K562 (cell line): Measurements from ENCODE around the gene FAM174B. TPM values are rescaled to one million over a fixed set of nuclear protein-coding genes. Genes with fewer than 3 reads are reported as not detected.

Experiments used
- ATAC-seq: fragments of 200-7000 bp; cut with Tn5 transposase; 3 replicates; pipeline ENCODE4 v1.9.1; 2020; ENCODE audit warnings: moderate library complexity
- BruUV-seq: library from RNA; stranded (reverse); fragments of 400-500 nt; replicated peaks from 2 replicates; lab custom pipeline; 2021; lab: Mats Ljungman, UMichigan
- CTCF ChIA-PET: fragments of 300-600 bp; formaldehyde crosslinking; extraction: SDS; loops from one replicate; lab custom pipeline; 2021; ENCODE audit warnings: low intra/inter-chr PET ratio; lab: Yijun Ruan, JAX
- POLR2A ChIA-PET: fragments of 300-600, 350-650 bp; sonication (Branson Sonifier 250); formaldehyde crosslinking; extraction: SDS; loops from one replicate; lab custom pipeline; 2021; ENCODE audit warnings: antibody characterized with exemption, inconsistent platforms; lab: Yijun Ruan, JAX
- DNase-seq, 4 experiments: peaks; one replicate each; pipeline versions ENCODE4 v3.0.0 to v3.0.0-alpha.2; 2011 to 2018; ENCODE audit warnings: low spot score in 3 of 4, mixed read lengths in 3 of 4; ENCODE audit errors: extremely low read depth in 1 of 4
- FAIRE-seq: peaks from 2 replicates; lab custom pipeline; 2011; peaks lifted over from hg19 to GRCh38; lab: Jason Lieb, UNC
- H2AFZ ChIP-seq: 2 replicates; pipeline ENCODE4 v1.6.0; 2011; ENCODE audit warnings: low read depth, low read length, control low read depth, inconsistent platforms
- H3K27ac ChIP-seq: fragments of 200-600 bp; 3 replicates; pipeline ENCODE4 v1.8.0; 2011; ENCODE audit warnings: low read depth, mild to moderate bottlenecking, control low read depth, inconsistent platforms, low read length, moderate library complexity, mixed read lengths; ENCODE audit errors: extremely low read depth
- H3K27me3 ChIP-seq, 2 experiments: fragments of 300-600 bp in 1 of 2; 2 replicates in 1 of 2; 3 replicates in 1 of 2; pipeline versions ENCODE4 v1.6.0 to v1.8.0; 2011; ENCODE audit warnings: inconsistent platforms in 2 of 2, low read length in 2 of 2, mild to moderate bottlenecking in 1 of 2, mixed read lengths in 1 of 2, moderate library complexity in 1 of 2; ENCODE audit not compliant: control insufficient read depth in 2 of 2, insufficient read depth in 2 of 2
- H3K36me3 ChIP-seq: fragments of 300-600 bp; 3 replicates; pipeline ENCODE4 v1.8.0; 2011; ENCODE audit warnings: mild to moderate bottlenecking, low read length, inconsistent platforms; ENCODE audit not compliant: control insufficient read depth, insufficient read depth
- H3K4me1 ChIP-seq, 2 experiments: fragments of 200-600 bp in 1 of 2; replicated peaks in 1 of 2; 2 replicates in 1 of 2; 3 replicates in 1 of 2; pipeline versions ENCODE4 v1.5.1 to v1.8.0; 2011; ENCODE audit warnings: inconsistent platforms in 2 of 2, low read length in 2 of 2, mild to moderate bottlenecking in 1 of 2, mixed read lengths in 1 of 2, moderate library complexity in 1 of 2; ENCODE audit not compliant: control insufficient read depth in 2 of 2, insufficient read depth in 2 of 2
- H3K4me2 ChIP-seq: 2 replicates; pipeline ENCODE4 v1.6.1; 2011; ENCODE audit warnings: low read length, control low read depth, inconsistent platforms, mixed read lengths; ENCODE audit not compliant: insufficient read depth
- H3K4me3 ChIP-seq: fragments of 200-600 bp; sonication (generic), shearing (Covaris generic); 2 replicates; pipeline ENCODE4 v1.5.1; 2016; ENCODE audit warnings: control low read depth, inconsistent platforms
- H3K79me2 ChIP-seq: fragments of 200-600 bp; 3 replicates; pipeline ENCODE4 v1.8.0; 2011; ENCODE audit warnings: low read length, inconsistent platforms; ENCODE audit not compliant: control insufficient read depth, insufficient read depth
- H3K9ac ChIP-seq, 2 experiments: 2 replicates each; pipeline versions ENCODE4 v1.6.0 to v1.6.1; 2011; ENCODE audit warnings: low read depth in 2 of 2, low read length in 2 of 2, control low read depth in 1 of 2, inconsistent platforms in 1 of 2, mild to moderate bottlenecking in 1 of 2, mixed read lengths in 1 of 2; ENCODE audit not compliant: insufficient read depth in 1 of 2
- H3K9me1 ChIP-seq: one replicate; pipeline ENCODE4 v1.6.0; 2011; ENCODE audit warnings: inconsistent platforms, mild to moderate bottlenecking, low read length, moderate library complexity; ENCODE audit not compliant: control insufficient read depth, insufficient read depth
- H3K9me3 ChIP-seq: replicated peaks from 2 replicates; pipeline ENCODE4 v1.5.1; 2011; ENCODE audit warnings: low read depth, low read length, inconsistent platforms; ENCODE audit not compliant: control insufficient read depth, insufficient read depth
- H4K20me1 ChIP-seq: replicated peaks from 2 replicates; pipeline ENCODE4 v1.6.1; 2011; ENCODE audit warnings: low read length, inconsistent platforms, mixed read lengths; ENCODE audit not compliant: control insufficient read depth, insufficient read depth
- ARID1B ChIP-seq: fragments of 450-650 bp; IDR thresholded peaks from 2 replicates; pipeline ENCODE4 v1.6.1; 2016; ENCODE audit warnings: antibody characterized with exemption, mild to moderate bottlenecking, inconsistent platforms
- CTBP1 ChIP-seq: fragments of 450-650 bp; IDR thresholded peaks from 2 replicates; pipeline ENCODE4 v1.6.1; 2016; ENCODE audit warnings: borderline replicate concordance
- JUND ChIP-seq, 2 experiments: IDR thresholded peaks; 2 replicates in 1 of 2; 3 replicates in 1 of 2; pipeline ENCODE4 v1.6.1; 2011; ENCODE audit warnings: borderline replicate concordance in 2 of 2, low read depth in 2 of 2, low read length in 2 of 2, improper control_type of control experiment in 1 of 2, missing biosample characterization in 1 of 2, missing genetic modification characterization in 1 of 2, missing genetic modification reagents in 1 of 2
- MAZ ChIP-seq, 2 experiments: fragments of 450-650 bp in 1 of 2; sonication (generic) in 1 of 2; formaldehyde crosslinking; IDR thresholded peaks in 1 of 2; conservative IDR thresholded peaks in 1 of 2; 2 replicates each; pipeline versions ENCODE4 v1.4.0 to v1.5.0; 2020; ENCODE audit warnings: mild to moderate bottlenecking in 1 of 2, missing genetic modification reagents in 1 of 2
- PHF8 ChIP-seq: fragments of 200-600 bp; sonication (generic); IDR thresholded peaks from 2 replicates; pipeline ENCODE4 v1.6.1; 2012; ENCODE audit warnings: mixed run types, mild to moderate bottlenecking, inconsistent platforms, low read length, moderate library complexity, borderline replicate concordance
- PML ChIP-seq: IDR thresholded peaks from 2 replicates; pipeline ENCODE4 v1.6.1; 2012; ENCODE audit warnings: low read length, inconsistent platforms
- POLR2AphosphoS2 ChIP-seq: IDR thresholded peaks from 2 replicates; pipeline ENCODE4 v1.6.1; 2012; ENCODE audit warnings: low read length, improper control_type of control experiment
- PREB ChIP-seq: sonication (generic); formaldehyde crosslinking; IDR thresholded peaks from 2 replicates; pipeline ENCODE4 v1.8.1; 2023; ENCODE audit warnings: mild to moderate bottlenecking, missing genetic modification reagents
- SMARCA4 ChIP-seq: fragments of 450-650 bp; IDR thresholded peaks from 2 replicates; pipeline ENCODE4 v1.6.1; 2016
- SMARCE1 ChIP-seq: fragments of 450-650 bp; IDR thresholded peaks from 2 replicates; pipeline ENCODE4 v1.7.1; 2016; ENCODE audit warnings: mild to moderate bottlenecking
- TEAD4 ChIP-seq, 2 experiments: sonication (generic) in 1 of 2; formaldehyde crosslinking in 1 of 2; IDR thresholded peaks; 2 replicates each; pipeline versions ENCODE4 v1.6.1 to v1.8.0; 2012 to 2022; ENCODE audit warnings: borderline replicate concordance in 1 of 2, inconsistent platforms in 1 of 2, low read length in 1 of 2, mild to moderate bottlenecking in 1 of 2, missing genetic modification reagents in 1 of 2
- ZNF134 ChIP-seq: fragments of 250-450 bp; sonication (Bioruptor Pico); conservative IDR thresholded peaks from 2 replicates; pipeline ENCODE4 v1.4.0; 2020
- ZNF165 ChIP-seq: fragments of 250-450 bp; sonication (Bioruptor Pico); IDR thresholded peaks from 2 replicates; pipeline ENCODE4 v1.4.0; 2020; ENCODE audit warnings: borderline replicate concordance
- ZNF445 ChIP-seq: fragments of 250-450 bp; sonication (Bioruptor Pico); IDR thresholded peaks from 2 replicates; pipeline ENCODE4 v1.4.0; 2020; ENCODE audit warnings: low read depth, mild to moderate bottlenecking, moderate library complexity
- ZNF785 ChIP-seq: fragments of 250-450 bp; sonication (Bioruptor Pico); IDR thresholded peaks from 2 replicates; pipeline ENCODE4 v1.4.0; 2020; ENCODE audit warnings: mild to moderate bottlenecking
- WGBS: fragments of 100-300 bp; shearing (Covaris generic); methylation state at CpG from one replicate; pipeline ENCODE4 v1.1.6; 2016; ENCODE audit warnings: low coverage, mixed read lengths; ENCODE audit not compliant: insufficient coverage; ENCODE audit errors: missing lambda C conversion rate; 5-methylcytosine and 5-hydroxymethylcytosine counted together
- in situ Hi-C: fragments of 300-500 bp; cut with MboI; formaldehyde crosslinking; loops from 4 replicates; pipeline ENCODE4 v1.15.0; 2018; ENCODE audit warnings: inconsistent platforms, mixed read lengths
- intact Hi-C: fragments of 100-400 bp; cut with micrococcal nuclease; formaldehyde crosslinking; loops from 2 replicates; pipeline ENCODE4 v1.14.2; 2022
- polyA plus RNA-seq, 8 experiments: library from polyadenylated mRNA; depleted of rRNA in 4 of 8; stranded (reverse) in 5 of 8; unstranded in 3 of 8; fragments of >200 nt; fragmentation: Nextera tagmentation in 2 of 8; fragmentation: Illumina TruSeq in 1 of 8; extraction: Ambion mirVana in 2 of 8; extraction: Trizol in 1 of 8; gene quantifications; 2 replicates each; pipeline versions ENCODE4 v1.2.1 to v1.2.3, GENCODE V29; 2011 to 2014; ENCODE audit warnings: inconsistent platforms in 1 of 8, missing spikeins in 1 of 8
- total RNA-seq, 7 experiments: library from RNA; depleted of rRNA in 6 of 7; stranded (reverse); fragments of >200 nt in 6 of 7; fragmentation: Illumina TruSeq in 2 of 7; extraction: Trizol in 2 of 7; gene quantifications; 2 replicates each; pipeline versions ENCODE4 v1.2.1 to v1.2.3, GENCODE V29; 2011 to 2021; ENCODE audit warnings: low replicate concordance in 1 of 7

FAM174B gene
- total and polyA plus RNA-seq, 9 of the 15 experiments (the other 6 are each of a cell fraction or from before 2014, with no cell fraction given) = 0.39 to 2.7 (median 1.9) TPM; not detected in 1

DNA sequence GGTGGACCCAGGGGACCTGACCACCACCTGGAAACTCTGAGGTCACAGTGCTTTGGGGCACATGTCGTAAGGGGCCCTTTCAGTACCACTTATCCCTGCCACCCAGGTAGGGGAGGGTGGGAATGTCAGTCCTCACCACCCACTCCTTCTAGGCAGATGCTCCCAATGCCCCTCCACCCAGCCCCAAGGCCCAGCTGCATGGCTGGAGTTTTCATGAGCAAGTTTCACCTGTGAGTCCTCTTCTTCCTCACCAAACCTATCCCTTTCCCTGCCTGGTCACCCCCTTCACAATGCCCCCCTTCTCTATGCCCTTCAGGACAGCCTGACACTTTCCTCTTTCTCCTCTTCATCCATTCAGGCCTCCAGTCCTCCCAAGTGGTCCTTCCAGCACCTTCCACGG, 9.8 kb downstream of the FAM174B start:
- H3K79me2 ChIP-seq = no peaks in the 10 kb centered on the region
- H3K36me3 ChIP-seq = no peaks in the 10 kb centered on the region
- TF ChIP-seq ZNF445 = no peak
- TF ChIP-seq ZNF165 (CRISPR knock-in tag) = no peak
- TF ChIP-seq ZNF134 (CRISPR knock-in tag) = no peak
- TF ChIP-seq ZNF785 = no peak
- no peak for DNase-seq
- H3K4me1 ChIP-seq = peaks cover 7 to 20% of the 10 kb centered on the region in 2 experiments
- ChIA-PET POLR2A (interaction anchor here (0.5 to 0.6 kb wide), 2 partner anchors 15 to 252 kb away, joined by 3 read pairs; no protein-coding TSS in a partner anchor), CTCF (no interaction called here)
- 0% methylated on average over 2 of the region's 2 CpGs for WGBS
- H3K4me2 ChIP-seq = no peak overlapping the region
- no TSS peak for BruUV-seq
- H3K27ac ChIP-seq = no peak overlapping the region
- H3K4me3 ChIP-seq = no peak overlapping the region
- no peaks in the 10 kb centered on the region for H3K9me3 ChIP-seq
- H3K27me3 ChIP-seq = peaks cover 0 to 17% of the 10 kb centered on the region in 2 experiments; a peak in 3 of 5 replicates
- H2AFZ ChIP-seq = no peak overlapping the region
- FAIRE-seq = no peak
- no peaks in the 10 kb centered on the region for H3K9me1 ChIP-seq
- intact Hi-C loops = no loop called here
- ATAC-seq = no peak
- in situ Hi-C loops = no loop called here
- no peak overlapping the region for H3K9ac ChIP-seq
- no peaks in the 10 kb centered on the region for H4K20me1 ChIP-seq

GRCh38 chr15:92645051-92645631, 10.4 kb downstream of the FAM174B start:
- in situ Hi-C loops (no loop called here), intact Hi-C loops (no loop called here)
- Histone ChIP-seq H4K20me1 (no peaks in the 10 kb centered on the region), H3K4me3 (no peak overlapping the region), H3K79me2 (no peaks in the 10 kb centered on the region), H2AFZ (no peak overlapping the region), H3K9me1 (no peaks in the 10 kb centered on the region), H3K27me3 (peaks cover 0 to 11% of the 10 kb centered on the region in 2 experiments; a peak in 2 of 5 replicates), H3K36me3 (no peaks in the 10 kb centered on the region), H3K27ac (no peak overlapping the region), H3K9ac (no peak overlapping the region), H3K4me1 (peaks cover 7 to 20% of the 10 kb centered on the region in 2 experiments), H3K4me2 (no peak overlapping the region), H3K9me3 (no peaks in the 10 kb centered on the region)
- POLR2A ChIA-PET = interaction anchor here (0.5 to 1.5 kb wide), 3 partner anchors 8 to 15 kb away, joined by 3 to 4 read pairs (median 3); no protein-coding TSS in a partner anchor
- BruUV-seq = no TSS peak
- DNase-seq (peak in 1 of 4 experiments; percentile 21), ATAC-seq (peak; percentile 49; the same call in 2 of the 3 replicates), FAIRE-seq (no peak)
- CTCF ChIA-PET = no interaction called here
- WGBS = 4% methylated on average over 6 of the region's 6 CpGs
- TF ChIP-seq PHF8 = no peak
- TF ChIP-seq CTBP1 = 0 out of 2 replicates have a peak, but pooled peaks have one; percentile 27
- 0 out of 2 replicates have a peak, but pooled peaks have one; percentile 27 for TF ChIP-seq JUND (IDR thresholded peaks at IDR 0.05; ENCODE audit: borderline replicate concordance, low read depth, low read length)
- no peak; the same call in 2 of the 3 replicates for TF ChIP-seq JUND (tag; IDR thresholded peaks at IDR 0.05; ENCODE audit: borderline replicate concordance, low read depth, low read length)
- no peak for TF ChIP-seq PREB
- no peak for TF ChIP-seq PML
- TF ChIP-seq TEAD4 (IDR thresholded peaks at IDR 0.05; ENCODE audit: low read length) = peak; percentile 63; the same call in 1 of the 2 replicates
- no peak for TF ChIP-seq TEAD4 (CRISPR knock-in tag; IDR thresholded peaks at IDR 0.05; ENCODE audit: borderline replicate concordance)
- peak in 1 of 2 experiments; percentile 40; a peak in 1 of 4 replicates for TF ChIP-seq MAZ (CRISPR knock-in tag; conservative IDR thresholded peaks at IDR 0.05 in 1 of 2, IDR thresholded peaks at IDR 0.05 in 1 of 2)
- peak; percentile 70 for TF ChIP-seq ARID1B
- no peak for TF ChIP-seq POLR2AphosphoS2
- TF ChIP-seq SMARCE1 = peak; percentile 70; the same call in 1 of the 2 replicates
- TF ChIP-seq SMARCA4 = peak; percentile 47; the same call in 1 of the 2 replicates
